RCC 7860 (cell line): ENCODE results near the gene FAHD2A.
"Not testable (repeated sequence)": the region's sequence is repeated elsewhere in the genome, so short reads cannot be mapped to it uniquely, and the experiment has no call there.

Source experiments
- DNase-seq: peaks from one replicate; pipeline ENCODE4 v3.0.0-alpha.2; 2015; ENCODE audit warnings: low spot score
- FAIRE-seq: peaks from 2 replicates; lab custom pipeline; 2012; peaks lifted over from hg19 to GRCh38; lab: Jason Lieb, UNC

The FAHD2A gene

DNA sequence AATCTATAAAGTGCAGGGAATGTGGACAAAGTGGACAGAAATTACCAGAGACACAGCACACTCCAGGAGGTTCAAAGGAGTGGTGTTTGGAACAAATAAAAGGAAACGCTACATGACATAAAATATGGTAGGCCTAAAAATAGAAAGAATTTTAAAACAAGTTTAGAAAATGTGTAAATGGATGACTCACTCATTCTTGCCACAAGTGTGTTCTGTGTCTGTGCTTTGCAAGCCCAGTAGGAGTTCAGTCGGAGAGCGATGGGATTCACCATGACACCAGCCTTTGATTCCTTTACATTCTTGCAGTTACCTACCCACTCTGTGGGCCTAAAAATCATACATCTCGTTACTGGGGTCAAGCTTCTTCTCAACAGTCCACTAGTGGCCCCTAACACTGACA is 30.9 kb downstream of the FAHD2A start:
- not testable (repeated sequence) for DNase-seq
- peak; percentile 82 for FAIRE-seq

DNA sequence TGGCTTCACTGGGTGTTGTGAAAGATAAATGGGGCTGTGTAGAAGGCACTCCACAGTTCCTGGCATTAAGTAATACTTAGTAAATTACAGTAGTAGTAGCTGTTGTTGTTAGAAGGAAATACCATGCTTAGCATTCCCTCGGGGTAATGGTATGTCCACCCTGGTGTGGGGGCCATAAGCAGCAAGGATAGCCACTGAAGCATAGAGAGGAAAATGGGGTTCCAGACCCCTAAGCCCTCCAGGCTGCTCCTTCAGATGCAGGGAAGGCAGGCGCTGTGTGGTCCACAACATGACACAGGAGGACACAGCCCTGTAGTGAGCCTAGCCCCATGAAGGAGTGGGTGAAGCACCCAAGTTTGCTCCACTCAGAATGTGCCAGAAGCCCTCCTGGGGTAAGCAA is 31.5 kb downstream of the FAHD2A start:
- DNase-seq, FAIRE-seq: not testable (repeated sequence)

DNA sequence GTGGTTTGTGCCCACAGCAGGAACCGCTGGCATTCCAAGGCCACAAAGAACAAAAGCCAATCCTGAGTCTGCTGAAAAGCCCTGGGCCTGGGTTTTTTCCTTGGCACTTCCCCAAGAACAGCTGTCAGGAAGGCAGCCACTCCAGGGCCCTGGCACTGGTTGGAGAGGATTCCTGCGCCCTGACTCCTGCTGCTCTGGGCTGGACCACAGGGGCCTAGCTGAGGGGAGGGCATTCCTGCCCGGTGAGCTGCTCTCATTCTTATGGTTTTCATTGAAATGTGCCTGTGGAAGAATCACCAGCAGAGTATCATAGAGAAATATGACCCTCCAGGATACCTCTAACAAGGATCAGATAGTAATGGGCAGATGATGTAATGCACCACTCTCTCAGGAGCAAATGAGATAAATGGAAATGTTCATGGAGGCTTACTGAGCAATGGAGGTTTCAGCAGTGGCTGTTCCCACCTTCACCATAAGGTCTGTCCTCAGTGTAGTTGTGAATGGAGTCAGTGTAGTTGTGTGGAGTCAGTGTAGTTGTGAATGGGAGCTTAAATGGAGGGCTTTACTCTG is 32.1 kb downstream of the FAHD2A start:
- FAIRE-seq (peak; percentile 99), DNase-seq (peak; percentile 85)

DNA sequence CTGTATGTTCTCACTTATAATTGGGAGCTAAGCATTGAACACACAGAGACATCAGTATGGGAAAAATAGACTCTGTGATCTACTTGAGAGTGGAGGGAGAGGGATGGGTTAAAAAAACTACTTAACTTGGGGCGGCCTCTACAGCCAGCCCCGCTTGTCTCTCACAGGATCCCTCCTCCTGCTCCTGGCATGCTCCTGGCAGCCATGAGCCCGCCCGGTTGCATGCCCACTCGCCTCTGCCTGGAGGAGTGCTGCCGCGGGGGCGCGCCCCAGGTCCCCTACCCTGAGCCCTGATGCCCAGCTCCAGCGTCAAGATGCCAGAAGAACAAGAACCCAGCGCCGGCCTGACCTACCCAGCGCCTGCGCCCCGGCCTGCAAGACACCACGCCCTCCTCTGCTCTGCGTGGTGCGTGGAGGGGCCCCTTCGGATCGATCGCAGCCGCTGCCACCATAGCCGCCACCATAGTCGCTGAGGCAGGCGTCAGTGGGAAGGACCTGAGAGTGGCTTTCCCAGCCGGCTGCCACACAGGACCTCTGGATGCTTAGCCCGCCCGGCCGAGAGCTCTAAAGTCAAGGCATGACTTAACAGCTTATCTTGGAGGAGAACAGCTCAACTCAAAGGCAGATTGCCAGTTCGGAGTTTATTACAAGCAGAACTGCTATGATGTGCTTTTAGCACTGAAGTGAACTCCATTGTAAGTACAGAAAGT is 32.8 kb downstream of the FAHD2A start:
- not testable (repeated sequence) for FAIRE-seq, DNase-seq

DNA sequence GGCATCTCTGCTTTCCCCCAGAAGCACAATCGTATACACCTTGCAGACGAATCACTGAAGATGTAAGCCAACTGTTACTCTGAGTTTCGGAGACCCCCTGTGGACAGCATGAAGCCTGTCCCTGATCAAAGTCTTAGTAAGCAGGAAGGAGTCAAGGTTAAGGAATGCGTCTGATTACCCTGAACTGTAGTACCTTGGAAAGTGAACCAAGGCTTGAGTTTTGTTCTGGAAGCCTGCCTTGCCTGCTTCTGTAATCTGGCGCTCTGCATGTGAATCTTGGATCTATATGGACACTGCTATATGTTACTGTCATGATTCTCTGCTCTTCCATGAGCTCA is 33.3 kb downstream of the FAHD2A start:
- peak; percentile 83 for FAIRE-seq
- not testable (repeated sequence) for DNase-seq

DNA sequence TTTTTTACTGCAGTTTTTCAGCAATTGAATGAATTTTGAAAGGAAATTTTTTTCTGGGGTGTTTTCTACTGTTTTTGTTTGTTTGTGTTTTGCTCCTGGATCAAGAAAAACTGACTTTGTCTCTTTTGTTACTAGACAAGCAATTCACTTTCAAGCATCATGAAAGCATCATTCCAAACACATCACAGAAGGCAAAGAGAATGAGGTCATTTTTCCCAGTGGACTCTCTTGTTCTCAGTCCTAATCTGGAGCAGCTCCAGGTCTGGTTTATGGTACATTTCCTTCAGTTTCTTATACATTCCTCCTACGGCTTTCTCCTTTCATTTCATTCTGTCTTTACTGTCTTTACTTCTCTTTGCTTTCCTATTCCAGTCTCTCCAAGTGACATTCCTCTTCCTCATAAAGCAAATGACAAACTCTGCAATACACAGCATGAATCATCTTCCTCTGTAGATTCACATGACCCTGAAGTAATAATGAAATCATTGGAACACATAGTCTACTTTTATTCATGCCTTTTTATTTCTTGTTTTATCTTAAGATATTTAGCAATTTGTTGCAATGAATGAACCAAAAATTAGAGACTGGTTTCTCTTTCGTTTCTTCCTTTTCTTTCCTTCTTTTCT is 40.1 kb downstream of the FAHD2A start:
- peak; percentile 96 for FAIRE-seq
- DNase-seq = not testable (repeated sequence)

DNA sequence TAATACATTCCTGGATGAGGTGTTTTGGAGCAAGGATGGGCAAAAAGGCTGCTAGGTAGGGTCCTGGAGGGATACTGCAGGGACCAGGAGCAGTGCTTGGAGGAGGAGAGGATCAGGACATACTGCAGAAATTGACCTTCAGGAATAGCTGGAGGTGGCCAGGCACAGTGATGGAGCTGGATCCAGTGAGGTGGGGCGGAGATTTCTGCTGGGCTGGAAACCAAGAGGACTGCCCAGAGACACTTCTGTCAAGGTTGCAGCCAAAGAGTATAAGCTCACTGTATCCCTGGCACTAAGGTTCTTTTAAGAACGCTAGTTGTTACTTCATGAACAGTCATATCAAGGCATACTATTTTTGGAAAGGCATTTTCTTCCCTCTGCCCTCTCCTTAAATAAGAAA is 42.8 kb downstream of the FAHD2A start:
- DNase-seq, FAIRE-seq: not testable (repeated sequence)

DNA sequence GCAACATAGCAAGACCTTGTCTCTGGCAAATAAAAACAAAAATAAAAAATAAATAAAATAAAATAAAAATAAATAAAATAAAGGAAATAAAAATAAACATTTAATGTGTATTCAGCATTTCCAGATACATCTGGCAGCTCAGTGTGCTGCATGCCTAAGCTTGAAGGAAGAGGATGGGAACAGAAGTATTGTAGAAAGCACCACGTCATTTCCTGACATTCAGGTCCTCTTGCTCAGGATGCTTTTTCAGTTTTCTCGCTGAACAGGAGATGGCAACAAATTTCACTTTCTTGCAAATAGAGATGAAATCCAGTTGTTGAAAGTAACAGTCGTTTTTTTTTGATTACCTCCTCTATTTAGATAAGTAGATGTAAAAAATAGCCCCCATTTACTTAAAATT is 60.8 kb downstream of the FAHD2A start:
- not testable (repeated sequence) for FAIRE-seq, DNase-seq
